Stimulated activated CD8-positive, alpha-beta memory T cell treated with anti-CD3 and anti-CD28 coated beads, Interleukin-7, amount 100 ng/mL, for 48 hours (primary cell): ENCODE data around the gene RGS9.
A peak's percentile ranks its signal among the peaks of the same experiment; 100 is the strongest.
"Not testable (repeated sequence)": the region's sequence is repeated elsewhere in the genome, so short reads cannot be mapped to it uniquely, and the experiment has no call there.

Experiments used
- DNase-seq, 2 donors: peaks; one replicate each; pipeline ENCODE4 v3.0.0-alpha.2; 2020; ENCODE audit warnings: low read depth in 1 of 2; ENCODE audit errors: extremely low read depth in 1 of 2

The RGS9 gene

GRCh38 chr17:65109990-65110680 lies 27.0 kb upstream of the RGS9 start:
- DNase-seq: no peak

GRCh38 chr17:65115839-65116238 lies 21.3 kb upstream of the RGS9 start:
- no peak for DNase-seq

- DNase-seq: not testable (repeated sequence)
Measured at GRCh38 chr17:65116515-65116914, 20.7 kb upstream of the RGS9 start.

- DNase-seq: no peak
Measured at GRCh38 chr17:65117384-65118035, 19.7 kb upstream of the RGS9 start.

- DNase-seq: no peak
Measured at GRCh38 chr17:65121368-65121767, 15.8 kb upstream of the RGS9 start.

GRCh38 chr17:65121916-65122806 lies 15.0 kb upstream of the RGS9 start:
- DNase-seq: peak in 1 of 2 donors; percentile 39

- peak; percentile 62 to 74 for DNase-seq
Measured at GRCh38 chr17:65122836-65123756, 14.1 kb upstream of the RGS9 start.

GRCh38 chr17:65123757-65124675 lies 13.2 kb upstream of the RGS9 start:
- DNase-seq: no peak

GRCh38 chr17:65130832-65131231 lies 6.3 kb upstream of the RGS9 start:
- DNase-seq: no peak

GRCh38 chr17:65131240-65131639 lies 5.9 kb upstream of the RGS9 start:
- no peak for DNase-seq

GRCh38 chr17:65131946-65132345 lies 5.2 kb upstream of the RGS9 start:
- no peak for DNase-seq

GRCh38 chr17:65134035-65134434 lies 3.1 kb upstream of the RGS9 start:
- DNase-seq: no peak

- DNase-seq: no peak
Measured at GRCh38 chr17:65139101-65139764, 2.1 kb downstream of the RGS9 start.

- DNase-seq: no peak
Measured at GRCh38 chr17:65142247-65142646, 5.1 kb downstream of the RGS9 start.

- DNase-seq: no peak
Measured at GRCh38 chr17:65143889-65144604, 6.9 kb downstream of the RGS9 start.

GRCh38 chr17:65145743-65146142 lies 8.6 kb downstream of the RGS9 start:
- DNase-seq: no peak

- DNase-seq: no peak
Measured at GRCh38 chr17:65147955-65148354, 10.8 kb downstream of the RGS9 start.
